Measurements from ENCODE around the gene MLXIP. TPM values are rescaled to one million over a fixed set of nuclear protein-coding genes. Genes with fewer than 3 reads are reported as not detected.

The MLXIP gene
- total RNA-seq, 2 donors from 2014 or later = 13.1 to 57.7 TPM

- DNase-seq (ENCODE audit: low spot score) = no peak
- TF ChIP-seq, protein P1, sequence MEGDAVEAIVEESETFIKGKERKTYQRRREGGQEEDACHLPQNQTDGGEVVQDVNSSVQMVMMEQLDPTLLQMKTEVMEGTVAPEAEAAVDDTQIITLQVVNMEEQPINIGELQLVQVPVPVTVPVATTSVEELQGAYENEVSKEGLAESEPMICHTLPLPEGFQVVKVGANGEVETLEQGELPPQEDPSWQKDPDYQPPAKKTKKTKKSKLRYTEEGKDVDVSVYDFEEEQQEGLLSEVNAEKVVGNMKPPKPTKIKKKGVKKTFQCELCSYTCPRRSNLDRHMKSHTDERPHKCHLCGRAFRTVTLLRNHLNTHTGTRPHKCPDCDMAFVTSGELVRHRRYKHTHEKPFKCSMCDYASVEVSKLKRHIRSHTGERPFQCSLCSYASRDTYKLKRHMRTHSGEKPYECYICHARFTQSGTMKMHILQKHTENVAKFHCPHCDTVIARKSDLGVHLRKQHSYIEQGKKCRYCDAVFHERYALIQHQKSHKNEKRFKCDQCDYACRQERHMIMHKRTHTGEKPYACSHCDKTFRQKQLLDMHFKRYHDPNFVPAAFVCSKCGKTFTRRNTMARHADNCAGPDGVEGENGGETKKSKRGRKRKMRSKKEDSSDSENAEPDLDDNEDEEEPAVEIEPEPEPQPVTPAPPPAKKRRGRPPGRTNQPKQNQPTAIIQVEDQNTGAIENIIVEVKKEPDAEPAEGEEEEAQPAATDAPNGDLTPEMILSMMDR (IDR thresholded peaks at IDR 0.05) = no peak
- TF ChIP-seq POLR2A (IDR thresholded peaks at IDR 0.05) (no peak), POLR2AphosphoS5 (IDR thresholded peaks at IDR 0.05) (no peak)
These were observed 1.6 kb upstream of the MLXIP start for GRCh38 chr12:122076743-122077495.

DNA sequence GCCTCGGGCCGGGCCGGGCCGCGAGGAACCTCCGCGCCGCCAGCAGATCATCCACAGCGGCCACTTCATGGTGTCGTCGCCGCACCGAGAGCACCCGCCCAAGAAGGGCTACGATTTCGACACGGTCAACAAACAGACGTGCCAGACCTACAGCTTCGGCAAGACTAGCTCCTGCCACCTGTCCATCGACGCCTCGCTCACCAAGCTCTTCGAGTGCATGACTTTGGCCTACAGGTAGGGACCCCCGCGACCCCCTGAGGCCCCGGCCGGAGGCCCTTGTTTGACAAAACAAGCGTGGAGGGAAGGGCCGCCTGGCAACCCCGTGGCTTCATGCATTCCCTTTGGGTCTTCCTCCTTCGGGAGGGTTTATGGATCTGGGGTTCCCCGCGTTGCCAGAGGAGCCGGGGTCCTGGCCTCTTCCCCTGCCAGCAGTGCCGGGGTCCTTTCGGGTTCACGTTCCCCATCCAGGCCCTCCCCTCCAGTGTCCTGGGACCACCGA lies 526 bp downstream of the MLXIP start:
- peak overlapping the region; percentile 53 to 58 for H3K4me3 ChIP-seq
- intact Hi-C loops (cut with DNase I) = no loop called here
- no peaks in the 10 kb centered on the region for H3K9me3 ChIP-seq
- under 1% methylated on average over 38 of the region's 38 CpGs for WGBS
- no peaks in the 10 kb centered on the region for H3K36me3 ChIP-seq
- H3K27ac ChIP-seq = peak overlapping the region; percentile 64 to 69
- no peaks in the 10 kb centered on the region for H3K4me1 ChIP-seq (replicated peaks)
- TF ChIP-seq POLR2A (IDR thresholded peaks at IDR 0.05) = no peak
- TF ChIP-seq, protein P1 (IDR thresholded peaks at IDR 0.05) = no peak
- no peak for TF ChIP-seq POLR2AphosphoS5 (IDR thresholded peaks at IDR 0.05)
- DNase-seq (ENCODE audit: low spot score) = no peak
- H3K27me3 ChIP-seq (replicated peaks; ENCODE audit: insufficient read depth) = no peaks in the 10 kb centered on the region

More at GRCh38 chr12:122076743-122077495, 1.6 kb upstream of the MLXIP start:
- no peaks in the 10 kb centered on the region for H3K9me3 ChIP-seq
- 97% methylated on average over 10 of the region's 10 CpGs for WGBS
- no peaks in the 10 kb centered on the region for H3K27me3 ChIP-seq (replicated peaks; ENCODE audit: insufficient read depth)
- no peak overlapping the region for H3K27ac ChIP-seq
- no peak overlapping the region for H3K4me3 ChIP-seq
- H3K36me3 ChIP-seq = no peaks in the 10 kb centered on the region
- peaks cover 6% of the 10 kb centered on the region for H3K4me1 ChIP-seq (replicated peaks)
- intact Hi-C loops (cut with DNase I) = no loop called here

- intact Hi-C loops (cut with DNase I) = no loop called here
- WGBS = under 1% methylated on average over 13 of the region's 13 CpGs
- TF ChIP-seq POLR2A (IDR thresholded peaks at IDR 0.05) = no peak
- DNase-seq (ENCODE audit: low spot score) = no peak
- Histone ChIP-seq H3K9me3 (no peaks in the 10 kb centered on the region), H3K27me3 (replicated peaks; ENCODE audit: insufficient read depth) (no peaks in the 10 kb centered on the region), H3K4me1 (replicated peaks) (no peaks in the 10 kb centered on the region), H3K4me3 (peak overlapping the region; percentile 53 to 58), H3K27ac (peak overlapping the region; percentile 64 to 69), H3K36me3 (no peaks in the 10 kb centered on the region)
These were observed 1.1 kb downstream of the MLXIP start for GRCh38 chr12:122079532-122080081.

GRCh38 chr12:122080149-122081082 lies 1.9 kb downstream of the MLXIP start:
- intact Hi-C loops (cut with DNase I) = no loop called here
- Histone ChIP-seq H3K36me3 (no peaks in the 10 kb centered on the region), H3K27me3 (replicated peaks; ENCODE audit: insufficient read depth) (no peaks in the 10 kb centered on the region), H3K4me1 (replicated peaks) (no peaks in the 10 kb centered on the region), H3K9me3 (no peaks in the 10 kb centered on the region), H3K27ac (peak overlapping the region; percentile 64 to 69), H3K4me3 (peak overlapping the region; percentile 53 to 58)
- DNase-seq (ENCODE audit: low spot score) = peak; percentile 60
- TF ChIP-seq, protein P1 (IDR thresholded peaks at IDR 0.05) = no peak
- TF ChIP-seq POLR2AphosphoS5 (IDR thresholded peaks at IDR 0.05) = peak; percentile 76
- TF ChIP-seq POLR2A (IDR thresholded peaks at IDR 0.05) = peak; percentile 42
- WGBS = 16% methylated on average over 18 of the region's 18 CpGs

Measured in prostate gland (tissue), 2 donors.